ENCODE data around the gene DGKH.
A peak's percentile ranks its signal among the peaks of the same experiment; 100 is the strongest.

The DGKH gene

GRCh38 chr13:42274386-42275097, 226.1 kb downstream of the DGKH start:
- peak overlapping the region; percentile 94; the same call in 1 of the 2 replicates for H3K4me3 ChIP-seq (ENCODE audit: low read depth, low read length)
- peaks cover 28% of the 10 kb centered on the region for H3K4me1 ChIP-seq (ENCODE audit: control insufficient read depth, insufficient read depth, low read length, unreplicated experiment)
- peaks cover 68% of the 10 kb centered on the region for H3K79me2 ChIP-seq (ENCODE audit: control insufficient read depth, insufficient read depth, low read length, unreplicated experiment)
- no peaks in the 10 kb centered on the region for H3K36me3 ChIP-seq (ENCODE audit: insufficient read depth, low read length)
- H3K27me3 ChIP-seq (ENCODE audit: insufficient read depth, low read length) = no peaks in the 10 kb centered on the region
- no peak overlapping the region for H2AFZ ChIP-seq (ENCODE audit: low read length, unreplicated experiment)
- no peak overlapping the region for H3K27ac ChIP-seq (ENCODE audit: low read depth, low read length)

GRCh38 chr13:42275098-42275471, 226.6 kb downstream of the DGKH start:
- Histone ChIP-seq H3K4me1 (ENCODE audit: control insufficient read depth, insufficient read depth, low read length, unreplicated experiment) (peaks cover 28% of the 10 kb centered on the region), H2AFZ (ENCODE audit: low read length, unreplicated experiment) (no peak overlapping the region), H3K4me3 (ENCODE audit: low read depth, low read length) (no peak overlapping the region), H3K27ac (ENCODE audit: low read depth, low read length) (no peak overlapping the region), H3K27me3 (ENCODE audit: insufficient read depth, low read length) (no peaks in the 10 kb centered on the region), H3K36me3 (ENCODE audit: insufficient read depth, low read length) (no peaks in the 10 kb centered on the region), H3K79me2 (ENCODE audit: control insufficient read depth, insufficient read depth, low read length, unreplicated experiment) (peaks cover 73% of the 10 kb centered on the region)

GRCh38 chr13:42275506-42275905, 227.1 kb downstream of the DGKH start:
- no peaks in the 10 kb centered on the region for H3K27me3 ChIP-seq (ENCODE audit: insufficient read depth, low read length)
- H3K4me1 ChIP-seq (ENCODE audit: control insufficient read depth, insufficient read depth, low read length, unreplicated experiment) = peaks cover 28% of the 10 kb centered on the region
- H3K4me3 ChIP-seq (ENCODE audit: low read depth, low read length) = no peak overlapping the region
- peaks cover 77% of the 10 kb centered on the region for H3K79me2 ChIP-seq (ENCODE audit: control insufficient read depth, insufficient read depth, low read length, unreplicated experiment)
- no peak overlapping the region for H3K27ac ChIP-seq (ENCODE audit: low read depth, low read length)
- no peak overlapping the region for H2AFZ ChIP-seq (ENCODE audit: low read length, unreplicated experiment)
- H3K36me3 ChIP-seq (ENCODE audit: insufficient read depth, low read length) = no peaks in the 10 kb centered on the region

- Histone ChIP-seq H3K4me1 (ENCODE audit: control insufficient read depth, insufficient read depth, low read length, unreplicated experiment) (peaks cover 23% of the 10 kb centered on the region), H2AFZ (ENCODE audit: low read length, unreplicated experiment) (no peak overlapping the region), H3K27me3 (ENCODE audit: insufficient read depth, low read length) (no peaks in the 10 kb centered on the region), H3K27ac (ENCODE audit: low read depth, low read length) (no peak overlapping the region), H3K36me3 (ENCODE audit: insufficient read depth, low read length) (no peaks in the 10 kb centered on the region), H3K4me3 (ENCODE audit: low read depth, low read length) (no peak overlapping the region), H3K79me2 (ENCODE audit: control insufficient read depth, insufficient read depth, low read length, unreplicated experiment) (peaks cover 86% of the 10 kb centered on the region)
Observed at GRCh38 chr13:42276683-42277082, 228.2 kb downstream of the DGKH start.

- Histone ChIP-seq H3K27me3 (ENCODE audit: insufficient read depth, low read length) (no peaks in the 10 kb centered on the region), H3K4me1 (ENCODE audit: control insufficient read depth, insufficient read depth, low read length, unreplicated experiment) (peaks cover 23% of the 10 kb centered on the region), H3K4me3 (ENCODE audit: low read depth, low read length) (no peak overlapping the region), H3K36me3 (ENCODE audit: insufficient read depth, low read length) (no peaks in the 10 kb centered on the region), H3K27ac (ENCODE audit: low read depth, low read length) (no peak overlapping the region), H2AFZ (ENCODE audit: low read length, unreplicated experiment) (no peak overlapping the region), H3K79me2 (ENCODE audit: control insufficient read depth, insufficient read depth, low read length, unreplicated experiment) (peaks cover 87% of the 10 kb centered on the region)
Observed at GRCh38 chr13:42277618-42278276, 229.3 kb downstream of the DGKH start.

GRCh38 chr13:42279080-42279479, 230.6 kb downstream of the DGKH start:
- H3K4me1 ChIP-seq (ENCODE audit: control insufficient read depth, insufficient read depth, low read length, unreplicated experiment) = peaks cover 23% of the 10 kb centered on the region
- no peak overlapping the region for H3K4me3 ChIP-seq (ENCODE audit: low read depth, low read length)

GRCh38 chr13:42279986-42280385, 231.5 kb downstream of the DGKH start:
- no peaks in the 10 kb centered on the region for H3K36me3 ChIP-seq (ENCODE audit: insufficient read depth, low read length)
- H3K4me1 ChIP-seq (ENCODE audit: control insufficient read depth, insufficient read depth, low read length, unreplicated experiment) = peaks cover 14% of the 10 kb centered on the region
- H3K4me3 ChIP-seq (ENCODE audit: low read depth, low read length) = no peak overlapping the region
- no peak overlapping the region for H3K27ac ChIP-seq (ENCODE audit: low read depth, low read length)
- H2AFZ ChIP-seq (ENCODE audit: low read length, unreplicated experiment) = no peak overlapping the region
- peaks cover 83% of the 10 kb centered on the region for H3K79me2 ChIP-seq (ENCODE audit: control insufficient read depth, insufficient read depth, low read length, unreplicated experiment)
- H3K27me3 ChIP-seq (ENCODE audit: insufficient read depth, low read length) = no peaks in the 10 kb centered on the region

More at GRCh38 chr13:42279080-42279479, 230.6 kb downstream of the DGKH start:
- Histone ChIP-seq H3K36me3 (ENCODE audit: insufficient read depth, low read length) (no peaks in the 10 kb centered on the region), H3K79me2 (ENCODE audit: control insufficient read depth, insufficient read depth, low read length, unreplicated experiment) (peaks cover 84% of the 10 kb centered on the region), H3K27me3 (ENCODE audit: insufficient read depth, low read length) (no peaks in the 10 kb centered on the region), H2AFZ (ENCODE audit: low read length, unreplicated experiment) (no peak overlapping the region), H3K27ac (ENCODE audit: low read depth, low read length) (no peak overlapping the region)

GRCh38 chr13:42280537-42280936, 232.1 kb downstream of the DGKH start:
- peaks cover 13% of the 10 kb centered on the region for H3K4me1 ChIP-seq (ENCODE audit: control insufficient read depth, insufficient read depth, low read length, unreplicated experiment)
- no peak overlapping the region for H2AFZ ChIP-seq (ENCODE audit: low read length, unreplicated experiment)
- H3K4me3 ChIP-seq (ENCODE audit: low read depth, low read length) = no peak overlapping the region
- no peak overlapping the region for H3K27ac ChIP-seq (ENCODE audit: low read depth, low read length)
- peaks cover 78% of the 10 kb centered on the region for H3K79me2 ChIP-seq (ENCODE audit: control insufficient read depth, insufficient read depth, low read length, unreplicated experiment)
- no peaks in the 10 kb centered on the region for H3K36me3 ChIP-seq (ENCODE audit: insufficient read depth, low read length)
- H3K27me3 ChIP-seq (ENCODE audit: insufficient read depth, low read length) = no peaks in the 10 kb centered on the region

- H3K79me2 ChIP-seq (ENCODE audit: control insufficient read depth, insufficient read depth, low read length, unreplicated experiment) = peaks cover 54% of the 10 kb centered on the region
Observed at GRCh38 chr13:42283574-42283973, 235.1 kb downstream of the DGKH start.

GRCh38 chr13:42284068-42284467, 235.6 kb downstream of the DGKH start:
- H3K27ac ChIP-seq (ENCODE audit: low read depth, low read length) = no peak overlapping the region
- peaks cover 49% of the 10 kb centered on the region for H3K79me2 ChIP-seq (ENCODE audit: control insufficient read depth, insufficient read depth, low read length, unreplicated experiment)

More at GRCh38 chr13:42283574-42283973, 235.1 kb downstream of the DGKH start:
- Histone ChIP-seq H3K27me3 (ENCODE audit: insufficient read depth, low read length) (no peaks in the 10 kb centered on the region), H3K27ac (ENCODE audit: low read depth, low read length) (no peak overlapping the region), H3K4me1 (ENCODE audit: control insufficient read depth, insufficient read depth, low read length, unreplicated experiment) (peaks cover 5% of the 10 kb centered on the region), H3K4me3 (ENCODE audit: low read depth, low read length) (no peak overlapping the region), H3K36me3 (ENCODE audit: insufficient read depth, low read length) (peaks cover 10% of the 10 kb centered on the region), H2AFZ (ENCODE audit: low read length, unreplicated experiment) (no peak overlapping the region)

More at GRCh38 chr13:42284068-42284467, 235.6 kb downstream of the DGKH start:
- peaks cover 5% of the 10 kb centered on the region for H3K4me1 ChIP-seq (ENCODE audit: control insufficient read depth, insufficient read depth, low read length, unreplicated experiment)
- no peak overlapping the region for H3K4me3 ChIP-seq (ENCODE audit: low read depth, low read length)
- H3K36me3 ChIP-seq (ENCODE audit: insufficient read depth, low read length) = peaks cover 10% of the 10 kb centered on the region
- no peaks in the 10 kb centered on the region for H3K27me3 ChIP-seq (ENCODE audit: insufficient read depth, low read length)
- H2AFZ ChIP-seq (ENCODE audit: low read length, unreplicated experiment) = no peak overlapping the region
